ENCODE data around the gene STIL. TPM values are rescaled to one million over a fixed set of nuclear protein-coding genes. Genes with fewer than 3 reads are reported as not detected.

The STIL gene
- total RNA-seq, 4 donors from 2014 or later, result 0.33 to 1.1 (median 0.63) TPM

DNA sequence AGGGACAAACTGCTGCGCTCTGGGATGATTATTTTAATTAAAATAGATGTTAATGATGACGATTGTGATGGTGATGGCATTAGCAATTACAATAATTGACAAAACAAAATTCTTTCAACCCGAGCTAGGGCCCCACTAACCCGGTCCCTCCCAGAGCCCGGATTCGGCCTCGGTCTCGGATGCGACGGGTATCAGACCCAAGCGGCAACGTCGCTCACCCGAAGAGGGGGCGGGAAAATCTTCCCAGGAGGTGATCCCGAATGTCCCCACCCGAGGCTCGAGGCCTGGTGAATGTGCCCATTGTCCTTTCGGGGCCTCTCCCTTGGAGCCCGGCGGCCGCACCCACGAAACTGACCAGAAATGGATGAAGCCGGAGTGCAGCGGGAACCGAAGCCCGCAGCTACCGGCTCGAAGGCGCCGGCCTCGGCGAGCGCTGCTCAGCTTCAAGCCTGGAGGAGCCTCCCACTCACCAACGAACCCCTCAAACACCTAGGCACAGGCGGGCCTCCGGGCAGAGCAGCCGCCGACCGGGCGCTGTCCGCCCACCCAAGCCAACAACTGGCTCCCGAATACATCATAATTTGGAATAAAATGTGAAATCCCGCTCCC is 83.2 kb downstream of the STIL start:
- H3K9me3 ChIP-seq, result no peaks in the 10 kb centered on the region
- intact Hi-C loops (cut with DNase I; ENCODE audit: low total_unique reads), result no loop called here
- in situ Hi-C loops (cut with MboI; ENCODE audit: low sequenced_read_pairs in 4 of 4), result no loop called here
- peaks cover 5 to 20% of the 10 kb centered on the region in 2 donors for H3K4me1 ChIP-seq
- peaks cover 74 to 80% (median 74%) of the 10 kb centered on the region in 3 donors for H3K27me3 ChIP-seq
- no peaks in the 10 kb centered on the region for H3K36me3 ChIP-seq
- no peak for DNase-seq
- peak overlapping the region; percentile 60 to 77 (median 72) for H3K27ac ChIP-seq
- H3K4me3 ChIP-seq, result peak overlapping the region; percentile 46 to 61 (median 54)
- ATAC-seq, result no peak
- TF ChIP-seq CTCF (IDR thresholded peaks at IDR 0.05 in 4 of 5, conservative IDR thresholded peaks at IDR 0.05 in 1 of 5) (no peak), POLR2A (IDR thresholded peaks at IDR 0.05) (no peak)

DNA sequence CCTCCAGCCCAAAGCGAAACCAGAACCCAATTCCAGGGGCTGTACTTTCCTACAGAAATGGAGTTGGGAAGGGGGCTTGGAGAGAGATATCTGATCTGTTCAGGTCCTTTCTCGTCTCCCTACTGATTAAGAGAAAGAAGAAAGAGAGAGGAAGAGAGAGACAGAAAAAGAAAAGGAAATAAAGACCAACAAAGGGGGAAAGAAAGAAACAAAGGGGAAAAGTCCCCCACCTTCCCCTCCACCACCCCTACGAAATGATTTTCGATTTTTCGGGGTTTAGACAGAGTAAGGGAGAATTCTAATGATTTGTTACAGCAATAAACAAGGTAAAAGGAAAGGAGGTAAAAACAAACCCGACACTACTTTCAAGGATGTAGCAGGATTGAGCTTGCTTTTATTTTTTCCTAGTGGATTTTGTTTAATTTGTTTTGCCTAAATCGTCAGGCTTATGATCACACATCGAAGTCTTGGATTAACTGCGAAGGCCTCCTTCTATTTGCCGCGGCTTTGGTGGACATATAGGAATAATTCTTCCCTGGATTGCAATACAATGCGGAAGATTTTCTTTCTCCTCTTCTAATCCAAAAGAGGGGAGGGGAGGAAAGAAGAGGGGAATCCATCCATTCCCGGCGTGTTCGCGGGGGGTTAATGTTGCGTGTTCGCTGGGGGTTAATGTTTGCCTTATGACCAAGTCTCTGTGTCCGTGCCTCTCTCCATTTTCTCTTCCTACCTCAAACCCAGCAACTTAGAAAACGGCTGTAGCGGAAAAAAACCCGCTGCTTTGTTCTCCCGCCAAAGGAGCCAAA is 83.9 kb downstream of the STIL start:
- Histone ChIP-seq H3K27me3 (peaks cover 79 to 85% (median 81%) of the 10 kb centered on the region in 3 donors), H3K9me3 (no peaks in the 10 kb centered on the region), H3K36me3 (no peaks in the 10 kb centered on the region), H3K4me1 (peaks cover 2 to 22% of the 10 kb centered on the region in 2 donors), H3K27ac (peak overlapping the region; percentile 60 to 77 (median 72)), H3K4me3 (peak overlapping the region; percentile 46 to 61 (median 54))
- DNase-seq (no peak), ATAC-seq (no peak)
- no peak for TF ChIP-seq CTCF (IDR thresholded peaks at IDR 0.05 in 4 of 5, conservative IDR thresholded peaks at IDR 0.05 in 1 of 5)
- no peak for TF ChIP-seq POLR2A (IDR thresholded peaks at IDR 0.05)
- in situ Hi-C loops (cut with MboI; ENCODE audit: low sequenced_read_pairs in 4 of 4), result no loop called here
- intact Hi-C loops (cut with DNase I; ENCODE audit: low total_unique reads), result no loop called here

DNA sequence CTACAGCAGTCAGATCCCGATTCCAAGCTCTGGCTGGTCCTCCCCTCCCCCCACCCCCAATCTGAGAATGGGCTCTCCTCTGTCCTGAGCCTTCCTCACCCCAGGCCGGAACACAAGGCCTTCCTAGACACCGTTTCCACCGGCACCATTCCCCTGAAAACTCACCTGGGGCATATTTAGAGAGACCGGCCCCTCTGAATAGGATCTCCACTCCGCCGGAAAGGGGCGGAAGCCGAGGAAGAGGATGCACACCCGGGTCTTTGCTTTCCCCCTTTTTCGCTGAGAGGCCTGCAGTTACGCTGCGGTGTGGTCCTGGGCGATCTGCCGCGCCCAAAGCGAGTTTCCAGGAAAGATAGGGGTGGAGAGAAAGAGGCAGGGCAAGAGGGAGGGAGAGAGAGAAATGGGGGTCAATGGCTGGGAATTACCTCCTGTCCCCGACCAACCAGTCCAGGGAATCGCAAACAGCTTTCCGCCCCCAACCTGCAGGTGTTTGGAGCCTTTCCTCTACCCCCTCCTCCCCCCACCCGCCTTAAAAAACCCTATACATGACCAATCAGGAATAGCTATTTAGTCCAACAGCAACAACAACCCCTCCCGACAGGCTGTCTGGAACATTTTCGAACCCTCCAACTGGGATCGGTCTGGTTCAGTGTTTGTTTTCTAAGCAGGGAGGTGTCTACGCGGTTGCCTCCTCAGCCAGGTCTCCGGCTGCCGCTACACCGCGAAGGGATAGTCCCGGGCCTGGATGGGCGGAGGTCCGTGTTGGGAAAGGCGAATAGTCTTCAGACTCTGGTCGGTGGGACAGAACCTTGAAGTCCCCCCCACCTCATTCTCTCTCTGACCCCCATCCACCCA is 84.7 kb downstream of the STIL start:
- peaks cover 2 to 27% of the 10 kb centered on the region in 2 donors for H3K4me1 ChIP-seq
- intact Hi-C loops (cut with DNase I; ENCODE audit: low total_unique reads) (no loop called here), in situ Hi-C loops (cut with MboI; ENCODE audit: low sequenced_read_pairs in 4 of 4) (no loop called here)
- peak overlapping the region; percentile 60 to 77 (median 72) for H3K27ac ChIP-seq
- DNase-seq, result no peak
- H3K4me3 ChIP-seq, result peak overlapping the region; percentile 46 to 61 (median 54)
- TF ChIP-seq POLR2A (IDR thresholded peaks at IDR 0.05) (peak; percentile 2 to 12), CTCF (IDR thresholded peaks at IDR 0.05 in 4 of 5, conservative IDR thresholded peaks at IDR 0.05 in 1 of 5) (no peak)
- H3K9me3 ChIP-seq, result no peaks in the 10 kb centered on the region
- ATAC-seq, result no peak
- H3K36me3 ChIP-seq, result no peaks in the 10 kb centered on the region
- peaks cover 87 to 94% (median 89%) of the 10 kb centered on the region in 3 donors for H3K27me3 ChIP-seq

- Histone ChIP-seq H3K27ac (peak overlapping the region; percentile 60 to 77 (median 72)), H3K36me3 (no peaks in the 10 kb centered on the region), H3K27me3 (peaks cover 90 to 96% (median 96%) of the 10 kb centered on the region in 3 donors), H3K4me1 (peaks cover 2 to 27% of the 10 kb centered on the region in 2 donors), H3K4me3 (peak overlapping the region; percentile 19 to 61 (median 54)), H3K9me3 (no peaks in the 10 kb centered on the region)
- DNase-seq (no peak), ATAC-seq (peak; percentile 38 to 41)
- intact Hi-C loops (cut with DNase I; ENCODE audit: low total_unique reads), result no loop called here
- in situ Hi-C loops (cut with MboI; ENCODE audit: low sequenced_read_pairs in 4 of 4), result no loop called here
- TF ChIP-seq CTCF (IDR thresholded peaks at IDR 0.05 in 4 of 5, conservative IDR thresholded peaks at IDR 0.05 in 1 of 5) (no peak), POLR2A (IDR thresholded peaks at IDR 0.05) (peak; percentile 41 to 67)
Measured at GRCh38 chr1:47228644-47229030, 85.3 kb downstream of the STIL start.
